ENCODE results near the gene VTI1A.

DNA sequence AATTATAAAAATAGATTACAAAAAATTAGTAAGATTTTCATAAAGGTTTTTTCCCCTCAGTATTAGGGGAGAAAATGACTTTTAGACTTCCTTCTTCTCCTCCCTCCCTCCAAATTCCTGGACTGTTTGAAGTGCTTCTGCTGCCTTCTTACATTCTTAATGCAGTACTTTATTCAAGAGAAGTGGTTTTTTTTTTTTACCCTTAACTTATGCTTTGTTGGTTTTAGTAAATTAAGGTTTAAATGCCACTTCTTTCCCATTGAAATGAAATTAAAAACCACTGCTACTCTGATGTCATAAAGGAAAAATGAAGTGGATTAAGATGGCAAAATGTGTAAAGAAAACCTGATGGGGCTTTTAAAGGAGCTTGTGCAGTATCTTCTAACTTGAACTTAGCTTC, 140.7 kb downstream of the VTI1A start:
- TF ChIP-seq POLR2A (IDR thresholded peaks at IDR 0.05; ENCODE audit: low read length) (no peak), GATA1 (IDR thresholded peaks at IDR 0.05; ENCODE audit: low read depth, low read length) (no peak)

Measured in erythroblast (primary cell).